NCI-H345 treated with DMSO at 0.1 percent for 48 hours (cell line): ENCODE measurements around the gene TSGA10.
"Not testable (repeated sequence)": the region's sequence is repeated elsewhere in the genome, so short reads cannot be mapped to it uniquely, and the experiment has no call there.

Experiments used
- DNase-seq: peaks from one replicate; lab custom pipeline; 2025; ENCODE audit not compliant: unreplicated experiment; lab: John Stamatoyannopoulos, UW

Gene TSGA10

GRCh38 chr2:99154643-99155536 is at the start of gene TSGA10, which contains the start of gene LIPT1:
Gene TSGA10, minus strand, starts transcription at chr2:99154942. Its CDS starts 45,503 bp downstream, at chr2:99109439.
Gene LIPT1, plus strand, starts transcription at chr2:99154967. Its CDS starts 6,991 bp downstream, at chr2:99161958.
- peak; percentile 77 for DNase-seq

- no peak for DNase-seq
Measured at GRCh38 chr2:99201959-99202678, 47.4 kb upstream of the TSGA10 start.

- no peak for DNase-seq
Measured at GRCh38 chr2:99200076-99200800, 45.5 kb upstream of the TSGA10 start.

- no peak for DNase-seq
Measured at GRCh38 chr2:99198103-99198841, 43.5 kb upstream of the TSGA10 start.

- DNase-seq = not testable (repeated sequence)
Measured at GRCh38 chr2:99192364-99192763, 37.6 kb upstream of the TSGA10 start.

GRCh38 chr2:99190548-99190947 is 35.8 kb upstream of the TSGA10 start:
- DNase-seq = no peak

- DNase-seq = no peak
Measured at GRCh38 chr2:99188357-99188756, 33.6 kb upstream of the TSGA10 start.

- DNase-seq = no peak
Measured at GRCh38 chr2:99187011-99187410, 32.3 kb upstream of the TSGA10 start.

- no peak for DNase-seq
Measured at GRCh38 chr2:99184811-99185210, 30.1 kb upstream of the TSGA10 start.

- no peak for DNase-seq
Measured at GRCh38 chr2:99183025-99183424, 28.3 kb upstream of the TSGA10 start.

GRCh38 chr2:99181624-99182000 is 26.9 kb upstream of the TSGA10 start:
- DNase-seq = no peak

- DNase-seq = peak; percentile 93
Measured at GRCh38 chr2:99180755-99181623, 26.2 kb upstream of the TSGA10 start, which contains the start of the genes MITD1 and MRPL30. Gene MITD1, minus strand, starts transcription at chr2:99181058. Its CDS starts 77 bp downstream, at chr2:99180981. Gene MRPL30, plus strand, starts transcription at chr2:99181184. Its CDS starts 5,020 bp downstream, at chr2:99186204.

- DNase-seq = no peak
Measured at GRCh38 chr2:99171377-99172140, 16.8 kb upstream of the TSGA10 start.

GRCh38 chr2:99169534-99169933 is 14.8 kb upstream of the TSGA10 start:
- no peak for DNase-seq

- DNase-seq = no peak
Measured at GRCh38 chr2:99166218-99166617, 11.5 kb upstream of the TSGA10 start.

GRCh38 chr2:99159594-99159993 is 4.9 kb upstream of the TSGA10 start:
- no peak for DNase-seq

- DNase-seq = no peak
Measured at GRCh38 chr2:99158599-99158998, 3.9 kb upstream of the TSGA10 start.

- DNase-seq = no peak
Measured at GRCh38 chr2:99156891-99157290, 2.1 kb upstream of the TSGA10 start.
